Mesenteric fat pad (tissue), 1 donor: Measurements from ENCODE around the gene QRSL1. TPM values are rescaled to one million over a fixed set of nuclear protein-coding genes. Genes with fewer than 3 reads are reported as not detected.
"Not testable (repeated sequence)": the region's sequence is repeated elsewhere in the genome, so short reads cannot be mapped to it uniquely, and the experiment has no call there.

ENCODE experiments used
- DNase-seq: peaks from one replicate; pipeline ENCODE4 v3.0.0-alpha.2; 2020; ENCODE audit warnings: low spot score
- total RNA-seq: library from RNA; stranded (reverse); fragmentation: NEBNext Ultra II Directional; extraction: Animal tissue kit (Norgen Biotek cat#: 25700); gene quantifications from one replicate; pipeline ENCODE4 v1.2.1, GENCODE V29; 2021
- donor health status: DM: yes; HTN: yes; CAD: no.

QRSL1 gene
- total RNA-seq, 1 donor from 2014 or later, result 9.0 TPM

DNA sequence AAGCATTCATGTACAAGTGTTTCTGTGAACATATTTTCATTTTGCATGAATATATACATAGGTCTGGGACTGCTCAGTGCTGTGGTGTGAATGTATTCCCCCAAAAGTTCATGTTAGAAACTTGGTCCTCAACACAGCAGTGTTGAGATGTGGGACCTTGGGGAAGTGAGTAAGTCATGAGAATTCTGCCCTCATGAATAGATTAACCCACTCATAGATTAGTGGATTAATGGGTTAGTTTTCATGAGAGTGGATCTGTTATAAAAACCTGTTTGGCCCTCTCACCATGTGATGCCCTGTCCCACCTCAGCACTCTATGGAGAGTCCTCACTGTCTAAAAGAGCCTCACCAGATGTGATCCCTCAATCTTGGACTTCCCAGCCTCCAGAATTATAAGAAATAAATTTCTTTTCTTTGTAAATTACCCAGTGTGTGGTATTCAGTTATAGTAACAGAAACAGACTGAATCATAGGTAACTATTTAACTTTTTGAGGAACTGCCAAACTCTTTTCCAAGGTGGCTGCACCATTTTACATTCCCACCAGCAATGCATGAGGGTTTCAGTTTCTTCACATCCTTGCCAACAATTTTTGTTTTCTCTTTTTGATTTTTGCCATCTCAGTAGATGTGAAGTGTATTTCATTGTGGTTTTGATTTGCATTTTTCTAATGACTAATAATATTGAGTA, 45.3 kb downstream of the QRSL1 start:
- DNase-seq, result no peak

DNA sequence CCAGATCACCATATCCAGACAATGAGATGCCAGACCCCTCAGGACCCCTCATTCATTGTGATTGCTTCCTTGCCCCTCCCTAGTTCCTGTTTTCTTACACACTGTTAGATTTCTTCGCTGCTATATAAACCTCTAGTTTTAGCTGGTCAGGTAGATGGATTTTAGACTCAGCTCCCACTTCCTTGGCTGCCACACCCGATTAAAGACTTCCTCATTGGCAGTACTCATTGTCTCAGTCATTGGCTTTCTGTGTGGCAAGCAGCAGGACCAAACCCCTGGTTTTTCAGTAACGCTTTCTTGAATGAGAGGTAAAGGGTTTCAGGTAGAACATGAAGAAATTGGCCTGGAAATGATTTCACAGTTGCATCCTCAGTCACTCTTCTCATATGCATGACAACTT, 47.9 kb downstream of the QRSL1 start:
- no peak for DNase-seq

DNA sequence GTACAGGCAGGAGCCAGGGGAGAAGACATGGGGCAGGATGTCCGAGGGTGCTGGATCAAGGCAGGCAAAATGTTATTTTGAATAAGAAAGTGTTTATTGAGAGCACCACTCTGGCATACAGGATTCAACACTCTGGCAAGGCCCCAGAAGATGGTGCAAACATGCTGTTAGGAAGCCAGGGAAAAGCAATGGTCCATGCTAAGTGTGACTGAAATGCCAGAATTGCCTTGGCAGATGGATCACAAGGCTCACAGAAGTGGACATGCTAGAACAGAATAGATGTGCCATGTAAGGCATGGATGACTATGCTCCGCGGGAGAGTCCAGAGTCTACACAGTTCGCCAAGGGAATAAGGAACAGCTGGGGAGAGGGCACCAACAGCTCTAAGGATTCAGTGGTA, 54.6 kb downstream of the QRSL1 start:
- DNase-seq, result no peak

DNA sequence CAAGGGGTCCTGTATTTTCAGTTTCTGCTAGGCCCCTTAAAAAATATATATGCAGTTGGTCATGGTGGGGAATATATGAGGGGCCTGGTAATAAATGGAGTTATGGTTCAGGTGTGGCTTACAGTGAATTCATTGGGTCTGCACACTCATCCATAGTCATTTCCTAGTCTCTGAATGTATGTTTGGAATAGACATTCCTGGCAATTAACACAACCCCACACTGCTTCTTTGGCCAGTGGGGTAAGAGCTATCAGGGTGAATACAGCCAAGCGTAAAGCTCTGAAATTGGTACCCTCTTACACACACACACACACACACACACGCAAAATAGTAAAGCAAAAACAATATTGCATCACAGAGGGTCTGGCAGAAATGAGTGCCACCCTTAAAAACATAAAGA, 56.5 kb downstream of the QRSL1 start:
- DNase-seq, result no peak

DNA sequence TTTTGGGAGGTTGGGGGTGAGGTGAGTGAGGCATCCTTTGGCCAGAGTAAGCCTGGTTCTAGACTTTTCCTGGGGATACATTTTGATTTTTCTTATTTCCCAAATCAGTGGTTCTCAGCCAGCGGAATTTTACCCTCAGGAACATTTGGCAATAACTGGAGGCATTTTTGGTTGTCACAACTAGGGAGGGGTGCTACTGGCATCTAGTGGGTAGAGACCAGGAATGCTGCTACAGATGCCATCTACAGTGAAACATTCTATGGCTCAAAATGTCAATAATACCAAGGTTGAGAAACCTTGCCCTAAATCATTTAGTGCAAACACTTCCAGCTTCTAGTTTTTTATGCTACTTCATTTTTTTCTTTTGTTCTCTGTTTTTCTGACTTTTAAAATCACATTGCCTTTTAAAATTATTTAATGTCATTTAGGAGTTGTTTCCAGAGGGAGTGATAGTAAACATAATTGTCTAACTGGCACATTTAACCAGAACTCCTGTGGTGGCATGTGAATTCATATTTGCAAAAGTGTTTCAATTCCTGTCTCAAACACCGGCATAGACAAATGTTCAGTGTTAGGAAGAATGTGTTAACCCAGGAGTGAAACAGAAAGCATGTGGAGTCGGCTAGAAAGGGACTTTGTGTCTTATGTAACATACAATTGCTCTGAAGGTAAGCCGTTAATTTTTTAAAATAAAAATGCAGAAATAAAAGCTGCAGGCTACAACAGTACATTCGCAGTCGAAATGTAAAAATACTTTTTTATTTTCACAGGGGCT, 59.0 kb downstream of the QRSL1 start:
- DNase-seq, result no peak

DNA sequence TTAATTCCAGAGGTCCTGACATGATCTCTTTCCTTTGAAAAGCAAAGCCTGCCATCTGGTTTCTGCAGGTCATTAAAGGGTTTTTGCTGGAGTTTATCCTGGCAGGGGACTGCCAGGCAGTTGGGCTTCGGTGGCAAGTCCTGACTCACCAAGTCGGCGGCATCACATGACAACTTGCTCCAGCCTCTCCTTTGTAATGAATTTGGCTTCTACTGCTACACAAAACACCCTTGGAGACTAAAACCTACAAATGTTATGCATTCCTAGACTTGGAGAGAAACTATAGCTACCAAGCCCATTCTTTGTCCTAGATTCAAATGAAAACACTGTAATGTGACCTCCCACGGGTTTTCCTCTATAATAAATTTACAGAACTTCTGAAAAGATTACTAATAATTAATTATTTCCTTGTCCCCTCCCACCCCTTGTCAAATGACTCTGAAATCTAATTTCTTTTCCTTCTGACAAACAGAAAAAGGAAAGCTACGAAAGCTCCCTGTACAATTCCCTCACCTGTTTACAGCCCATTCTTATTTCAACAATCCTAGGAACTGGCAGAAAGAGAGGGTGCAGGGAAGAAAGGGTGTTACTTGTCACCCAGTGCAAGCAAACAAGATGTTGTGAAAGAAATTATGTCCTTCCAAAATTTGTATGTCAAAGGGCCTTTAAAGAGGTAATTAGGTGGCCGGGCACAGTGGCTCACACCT, 62.9 kb downstream of the QRSL1 start:
- no peak for DNase-seq

DNA sequence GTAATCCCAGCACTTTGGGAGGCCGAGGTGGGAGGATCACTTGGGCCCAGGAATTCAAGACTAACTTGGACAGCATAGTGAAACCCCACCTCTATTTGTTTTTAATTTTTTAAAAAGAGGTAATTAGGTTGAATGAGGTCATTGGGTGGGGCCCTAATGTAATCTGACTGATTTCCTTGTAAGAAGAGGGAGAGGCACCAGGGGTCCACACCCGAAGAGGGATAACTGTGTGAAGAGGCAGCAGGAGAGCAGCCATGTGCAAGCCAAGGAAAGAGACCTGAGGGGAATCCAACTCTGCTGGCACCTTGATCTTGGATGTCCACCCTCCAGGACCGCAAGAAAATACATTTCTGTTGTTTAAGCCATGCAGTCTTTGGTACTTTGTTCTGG, 63.4 kb downstream of the QRSL1 start:
- DNase-seq, result no peak

DNA sequence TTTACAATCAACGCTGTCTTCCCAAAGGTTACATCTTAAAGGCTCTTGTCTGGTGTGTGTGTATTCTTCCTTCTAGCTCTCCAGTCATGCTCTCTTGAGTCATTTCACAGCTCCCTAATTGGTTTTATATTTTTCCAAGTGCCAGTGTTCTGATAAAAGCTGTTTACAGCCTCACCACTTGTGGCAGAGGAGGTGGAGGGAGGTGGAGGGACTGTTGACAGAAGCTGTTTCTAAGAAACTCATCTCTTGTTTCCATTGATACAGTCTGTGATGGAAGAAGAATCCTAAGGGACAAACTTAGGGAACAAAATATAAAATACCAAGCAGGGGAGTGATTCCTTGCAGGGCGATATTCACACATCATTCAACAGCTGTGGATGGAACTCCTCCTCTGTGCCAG, 64.0 kb downstream of the QRSL1 start:
- no peak for DNase-seq

DNA sequence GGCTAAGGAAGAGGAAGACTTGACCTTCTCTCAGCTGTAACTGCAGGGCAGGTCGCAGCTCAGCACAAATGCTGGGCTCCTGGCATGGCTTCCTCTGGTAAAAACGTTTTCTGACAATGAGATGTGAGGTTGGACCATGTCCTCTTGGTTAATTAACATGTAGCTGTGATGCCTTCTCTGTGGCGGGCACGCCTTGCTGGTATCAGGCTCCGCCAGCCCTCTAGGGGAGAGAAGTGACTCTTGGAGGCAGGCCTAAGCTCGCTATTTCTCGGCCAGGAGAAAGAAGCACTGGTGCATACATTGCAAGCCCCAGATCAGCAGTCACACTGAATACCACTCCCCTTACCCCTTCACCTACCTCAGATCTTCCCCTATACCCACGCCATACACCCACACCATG, 65.0 kb downstream of the QRSL1 start:
- no peak for DNase-seq

DNA sequence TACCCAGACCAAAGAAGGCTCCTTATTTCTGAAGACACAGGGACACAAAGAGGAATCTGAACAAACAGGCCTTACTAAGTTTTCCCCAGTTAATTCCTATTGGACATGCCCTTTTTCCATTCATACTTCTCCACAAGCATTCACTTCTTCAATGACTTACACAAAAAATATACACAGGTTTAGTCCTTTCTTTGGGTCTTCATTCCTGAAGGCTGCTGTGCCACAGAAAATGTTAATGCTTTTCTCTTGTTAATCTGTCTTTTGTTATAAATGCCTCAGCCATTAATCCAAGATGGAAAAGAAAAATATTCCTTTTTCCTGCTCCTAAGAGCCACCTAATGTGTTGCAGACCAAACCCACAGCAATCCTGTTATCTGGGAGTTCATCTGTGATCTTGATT, 71.2 kb downstream of the QRSL1 start:
- no peak for DNase-seq

DNA sequence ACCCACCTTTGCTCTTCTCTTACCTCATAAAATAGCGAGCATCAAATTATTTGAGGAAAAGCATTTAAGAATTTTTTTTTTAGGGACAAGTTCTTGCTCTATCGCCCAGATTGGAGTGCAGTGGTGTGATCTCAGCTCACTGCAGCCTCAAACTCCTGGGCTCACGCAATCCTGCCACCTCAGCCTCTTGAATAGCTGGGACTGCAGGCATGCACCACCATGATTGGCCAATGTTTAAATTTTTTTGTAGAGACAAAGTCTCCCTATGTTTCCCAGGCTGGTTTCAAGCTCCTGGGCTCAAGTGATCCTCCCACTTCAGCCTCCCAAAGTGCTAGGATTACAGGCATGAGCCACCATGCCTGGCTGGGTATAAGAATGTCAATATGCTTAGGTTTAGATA, 71.8 kb downstream of the QRSL1 start:
- not testable (repeated sequence) for DNase-seq

DNA sequence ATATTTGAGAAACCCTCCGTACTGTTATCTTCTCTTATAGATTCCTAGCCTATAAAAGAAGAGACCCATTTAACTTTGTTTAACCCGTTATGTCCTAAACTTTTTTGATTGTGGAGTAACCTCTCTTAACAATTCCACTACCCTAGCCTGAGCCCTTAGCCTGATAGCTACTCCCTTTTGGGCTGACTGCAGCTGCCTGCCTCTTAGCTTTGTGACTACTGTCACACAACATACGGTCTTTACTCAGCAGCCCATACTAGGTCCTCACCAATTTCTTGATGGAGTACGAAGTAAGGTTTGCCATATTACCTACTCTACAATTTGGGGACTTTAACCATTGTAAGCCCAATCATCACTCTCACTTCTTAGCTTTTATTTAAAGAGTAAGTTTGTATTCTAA, 72.7 kb downstream of the QRSL1 start:
- DNase-seq, result no peak

DNA sequence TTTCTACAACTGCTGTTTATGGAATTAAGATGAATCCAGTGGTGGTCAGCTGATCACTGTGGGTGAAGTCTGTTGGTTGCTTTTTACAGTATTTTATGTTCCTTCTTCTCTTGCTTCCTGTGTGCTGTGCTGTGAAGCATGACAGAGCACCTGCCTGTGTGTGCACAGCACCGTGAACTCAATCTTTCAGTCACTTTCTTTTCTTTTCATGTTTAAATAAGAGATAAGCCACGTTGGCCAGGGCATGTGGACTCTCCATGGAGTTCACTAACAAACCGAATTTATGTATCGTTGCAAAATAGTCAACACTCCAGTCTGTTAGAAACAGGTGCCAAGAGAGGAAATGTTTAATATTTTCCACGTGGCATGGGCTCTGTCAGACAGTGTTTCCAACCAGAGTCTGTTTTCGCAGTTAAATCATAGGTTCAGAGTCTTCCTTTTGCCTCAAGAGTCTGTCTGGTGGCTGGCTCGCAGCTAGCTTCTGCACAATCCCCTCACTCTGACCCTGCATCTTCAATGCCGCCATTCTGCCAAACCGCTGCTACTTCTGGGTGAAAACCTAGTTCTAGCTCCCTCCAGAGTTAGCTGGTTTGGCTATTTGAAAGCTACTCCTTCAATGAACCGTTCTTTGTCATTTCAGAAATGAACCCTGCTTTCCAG, 73.2 kb downstream of the QRSL1 start:
- no peak for DNase-seq

DNA sequence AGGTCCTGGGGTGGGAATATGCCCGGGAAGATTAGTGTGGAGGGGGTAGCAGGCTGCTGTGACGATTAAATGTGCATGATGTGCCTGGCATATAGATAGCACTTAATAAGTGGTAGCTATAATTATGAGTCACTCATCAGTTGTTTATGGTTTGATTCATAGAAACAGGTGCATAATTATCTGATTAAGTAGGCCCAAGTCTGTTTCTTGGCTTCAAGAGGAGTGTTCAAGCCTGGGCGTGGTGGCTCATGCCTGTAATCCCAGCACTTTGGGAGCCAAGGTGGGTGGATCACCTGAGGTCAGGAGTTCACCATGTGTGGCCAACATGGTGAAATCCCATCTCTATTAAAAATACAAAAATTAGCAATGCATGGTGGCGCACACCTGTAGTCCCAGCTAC, 74.9 kb downstream of the QRSL1 start:
- DNase-seq, result no peak

DNA sequence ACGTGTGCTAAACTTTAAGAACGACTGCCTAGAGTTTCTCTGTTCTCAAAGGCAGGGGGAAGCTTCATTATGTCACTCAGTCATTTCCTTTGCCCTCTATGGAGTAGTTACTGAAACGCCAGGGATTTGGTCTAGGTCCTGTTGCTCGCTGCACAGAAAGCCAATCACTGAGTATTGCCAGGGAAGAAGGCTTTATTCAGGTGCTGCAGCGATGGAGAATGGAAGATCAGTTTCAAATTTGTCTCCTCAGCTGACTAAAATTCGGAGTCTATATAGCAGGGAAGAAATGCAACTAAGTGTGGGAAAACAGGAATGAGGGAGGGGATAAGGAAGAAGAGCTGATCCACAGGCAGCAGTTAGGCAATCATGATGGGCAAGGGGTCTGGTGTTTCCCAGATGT, 75.8 kb downstream of the QRSL1 start:
- no peak for DNase-seq

DNA sequence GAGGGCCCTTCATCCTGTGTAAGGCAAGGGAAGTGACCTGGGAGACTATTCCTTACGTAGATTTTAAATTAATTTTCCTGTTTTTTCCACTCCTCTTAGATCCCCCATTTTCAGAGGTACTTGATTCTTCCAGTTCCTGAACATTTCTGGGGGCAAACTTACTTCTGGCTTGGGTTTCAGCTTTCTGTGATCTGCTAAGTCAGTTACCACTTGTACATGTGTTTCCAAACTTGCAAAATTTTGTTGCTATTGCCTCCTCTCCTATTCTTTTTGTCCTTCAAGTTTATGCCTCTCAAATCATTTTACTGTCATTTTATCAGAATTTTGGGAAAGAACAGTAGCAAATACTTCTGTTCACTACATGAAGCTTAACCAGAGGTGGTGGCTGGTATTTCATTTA, 81.2 kb downstream of the QRSL1 start:
- DNase-seq, result no peak

DNA sequence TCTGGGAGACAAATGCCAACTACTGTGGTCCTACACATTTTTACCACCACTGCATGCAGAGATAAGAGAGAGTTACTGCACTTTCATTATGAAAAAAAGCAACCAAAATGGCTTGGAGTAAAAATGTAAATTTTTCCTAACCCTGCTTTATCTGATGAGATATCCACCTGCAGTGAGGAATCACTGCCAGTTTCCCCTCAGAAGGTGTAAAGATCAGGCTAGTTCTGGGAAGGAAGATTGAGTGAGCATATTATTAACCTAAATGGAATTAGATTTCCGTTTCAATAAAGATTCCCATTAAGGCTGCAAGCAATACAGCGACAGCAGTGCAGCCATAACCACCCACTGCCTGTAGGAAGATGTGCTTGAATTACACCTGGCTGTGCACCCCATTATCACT, 84.9 kb downstream of the QRSL1 start:
- DNase-seq, result no peak

DNA sequence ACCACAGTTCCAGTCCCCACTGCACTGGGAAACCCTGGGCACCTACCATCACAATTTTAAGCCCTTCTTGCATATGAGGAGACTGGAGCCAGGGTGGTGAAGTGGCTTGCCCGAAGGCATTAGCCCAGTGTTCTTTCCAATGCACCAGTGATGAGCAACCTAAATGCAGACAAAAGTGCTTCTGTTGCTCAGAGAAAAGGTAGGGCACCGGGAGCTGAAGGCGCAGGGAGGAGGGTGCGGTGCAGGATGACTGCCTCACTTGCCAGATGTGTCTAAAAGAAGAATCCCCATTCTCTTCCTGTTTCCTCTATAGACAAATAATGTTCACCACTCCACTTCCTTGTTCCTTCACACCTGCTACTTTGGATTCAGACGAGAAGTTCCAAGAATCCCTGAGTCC, 86.5 kb downstream of the QRSL1 start:
- no peak for DNase-seq

DNA sequence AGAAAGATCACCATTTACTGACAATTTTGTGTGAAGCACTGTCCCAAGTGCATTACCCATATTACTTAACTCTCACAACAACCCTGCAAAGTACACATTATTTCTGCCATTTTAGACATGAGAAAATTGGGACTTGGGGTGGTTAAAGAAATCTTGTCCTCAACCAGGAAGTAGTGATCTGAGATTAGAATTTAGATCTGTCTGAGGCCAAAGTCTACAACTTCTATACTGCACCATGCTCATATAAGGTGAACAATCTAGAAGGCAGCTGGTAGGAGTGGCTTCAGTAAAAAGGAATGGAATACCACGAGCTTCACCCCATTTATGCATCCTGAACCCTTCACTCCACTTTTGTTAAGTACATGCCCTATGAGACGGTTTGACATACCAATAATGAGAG, 87.6 kb downstream of the QRSL1 start:
- DNase-seq, result no peak
